Measurements from ENCODE around the gene UNK.

UNK gene

DNA sequence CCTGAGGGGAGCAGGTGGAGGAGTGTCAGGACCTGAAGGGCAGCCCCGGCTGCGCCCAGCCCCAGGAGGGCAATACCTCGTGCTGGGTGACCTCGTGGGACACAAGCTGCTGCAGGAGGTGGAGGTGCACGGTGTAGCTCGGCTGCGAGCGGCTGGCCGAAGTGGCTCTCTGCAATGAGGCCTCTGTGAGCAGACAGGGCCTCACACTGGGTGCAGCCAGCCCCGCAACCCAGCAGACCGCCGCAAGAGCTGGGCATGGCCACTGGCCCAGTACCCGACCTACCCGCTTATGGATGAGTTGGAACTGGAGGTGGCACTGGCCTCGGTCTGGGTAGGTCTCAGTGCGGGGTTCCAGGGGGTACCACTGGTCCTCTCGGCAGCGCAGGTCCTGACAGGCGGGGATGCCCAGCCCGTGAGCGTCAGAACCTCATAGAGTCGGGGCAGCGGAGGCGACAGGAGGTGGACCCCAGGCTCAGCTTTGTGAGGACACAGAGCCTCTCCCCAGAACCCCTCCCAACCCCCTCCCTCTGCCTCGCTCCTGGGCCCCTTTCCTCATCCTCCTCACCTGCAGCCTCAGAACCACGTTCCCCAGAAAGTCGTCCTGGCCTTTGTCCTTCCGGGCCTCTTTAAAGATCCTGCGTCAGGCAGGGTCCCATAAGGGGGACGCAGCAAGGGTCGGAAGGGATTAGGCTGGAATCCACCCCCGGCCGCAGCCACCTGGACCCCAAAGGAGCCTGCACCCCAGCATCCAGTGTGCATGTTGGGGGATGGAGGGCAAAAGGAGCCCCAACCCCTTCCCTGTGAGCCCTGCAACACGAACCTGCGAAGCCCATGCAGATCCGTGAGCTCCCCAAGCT is 55.6 kb downstream of the UNK start:
- H3K27ac ChIP-seq, result no peak overlapping the region
- no peak for TF ChIP-seq CTCF (conservative IDR thresholded peaks at IDR 0.05)

- H3K27ac ChIP-seq, result no peak overlapping the region
- TF ChIP-seq CTCF (conservative IDR thresholded peaks at IDR 0.05), result no peak
These were observed 56.2 kb downstream of the UNK start for GRCh38 chr17:75840799-75841164.

DNA sequence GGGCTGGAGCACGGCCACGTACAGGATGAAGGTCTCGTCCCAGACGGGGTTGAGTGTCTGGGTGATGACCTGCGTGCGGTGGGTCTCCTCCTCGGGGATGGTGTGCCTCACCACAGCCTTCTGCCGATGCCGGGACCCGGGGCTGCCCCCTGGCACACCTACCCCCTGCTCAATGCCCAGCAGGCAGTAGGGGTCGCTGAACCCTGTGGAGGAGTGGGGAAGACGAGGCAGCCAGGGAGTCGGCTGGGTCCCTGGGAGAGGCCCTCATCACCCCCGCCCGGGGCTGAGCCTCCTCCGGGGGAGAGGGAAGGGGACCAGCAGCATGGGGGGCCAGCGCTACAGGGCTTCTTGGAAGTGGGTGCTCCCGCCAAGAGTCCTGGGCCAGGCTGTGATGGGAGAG is 57.8 kb downstream of the UNK start:
- H3K27ac ChIP-seq, result no peak overlapping the region
- no peak for TF ChIP-seq CTCF (conservative IDR thresholded peaks at IDR 0.05)

DNA sequence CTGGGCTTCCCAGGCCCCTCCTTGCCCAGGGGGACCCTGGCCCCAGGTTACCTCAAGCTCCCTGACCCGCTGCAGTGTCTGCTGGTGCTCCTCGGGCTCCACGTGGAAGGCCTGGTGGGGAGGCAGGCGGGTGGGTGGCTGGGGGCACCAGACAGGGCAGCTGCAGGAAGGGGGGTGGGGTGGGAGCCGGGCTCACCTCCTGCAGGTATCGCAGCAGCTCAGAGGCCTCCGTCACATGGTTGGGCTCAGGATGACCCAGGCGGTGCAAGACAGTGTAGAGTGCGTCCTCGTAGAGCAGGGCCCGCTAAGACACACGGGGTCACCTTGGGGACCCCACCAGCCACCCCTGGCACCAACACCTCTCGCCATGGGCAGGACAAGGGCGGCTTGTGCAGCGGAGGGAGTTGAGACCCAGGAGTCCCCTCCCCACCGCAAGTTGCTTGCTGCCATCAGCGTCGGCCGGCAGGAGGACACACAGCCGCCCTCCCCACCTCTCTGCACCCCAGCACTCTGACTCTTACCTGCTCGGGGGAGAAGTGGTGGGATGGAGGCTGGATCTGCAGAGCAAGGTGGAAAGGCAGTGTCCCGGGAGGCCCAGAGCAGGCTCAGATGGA is 58.5 kb downstream of the UNK start:
- no peak overlapping the region for H3K27ac ChIP-seq
- no peak for TF ChIP-seq CTCF (conservative IDR thresholded peaks at IDR 0.05)

DNA sequence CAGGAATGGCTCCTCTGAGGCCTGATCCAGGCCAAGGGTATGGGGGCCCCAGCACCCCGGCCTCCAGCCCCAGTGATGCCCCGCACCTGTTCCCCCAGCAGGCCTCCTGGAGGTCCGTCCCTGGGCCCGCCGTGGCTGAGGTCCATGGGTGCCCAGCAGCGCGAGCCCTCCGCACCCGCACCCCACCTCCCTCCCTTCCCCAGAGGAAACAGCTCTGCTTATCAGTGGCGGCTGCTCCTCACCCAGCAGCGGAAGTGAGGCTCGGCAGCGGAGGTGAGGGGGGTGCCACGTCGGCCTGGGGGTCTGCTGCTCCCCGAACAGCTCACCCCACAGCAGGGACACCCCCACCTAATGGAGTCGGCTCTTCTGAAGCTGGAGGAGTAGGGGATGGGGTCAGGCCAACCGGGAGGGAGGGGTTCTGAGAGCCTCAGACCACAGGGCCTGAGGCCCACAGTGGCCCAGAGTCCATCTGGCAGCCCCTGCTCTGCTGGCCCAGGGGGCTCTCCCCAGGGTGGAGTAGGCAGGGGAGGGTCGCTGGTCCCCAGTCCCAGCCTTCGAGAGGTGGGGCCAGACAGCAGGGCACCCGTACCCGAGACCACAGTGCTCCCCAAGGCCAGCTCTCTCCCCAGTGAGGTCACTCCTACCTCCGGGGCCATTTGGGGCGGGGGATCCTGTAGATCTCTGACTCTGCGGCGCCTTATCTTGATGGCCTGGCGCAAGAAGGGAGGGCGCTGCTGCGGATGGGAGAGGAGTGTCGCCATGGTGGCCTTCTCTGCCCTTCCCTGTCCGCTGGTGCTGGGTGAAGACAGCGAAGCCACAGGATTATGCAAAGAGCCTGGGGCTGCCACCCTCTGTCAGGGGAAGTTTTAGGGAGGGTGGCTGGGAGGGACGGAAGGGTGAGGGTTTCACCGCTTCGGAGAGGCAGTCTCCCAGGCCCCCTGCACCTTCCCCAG is 59.2 kb downstream of the UNK start, which contains the start of gene UNC13D:
TSS of gene UNC13D (minus strand) at position 828 of the 953 bp plus-strand sequence. CDS start at position 761, 67 bp downstream.
- H3K27ac ChIP-seq, result no peak within 1 kb of the TSS
- TF ChIP-seq CTCF (conservative IDR thresholded peaks at IDR 0.05), result no peak

DNA sequence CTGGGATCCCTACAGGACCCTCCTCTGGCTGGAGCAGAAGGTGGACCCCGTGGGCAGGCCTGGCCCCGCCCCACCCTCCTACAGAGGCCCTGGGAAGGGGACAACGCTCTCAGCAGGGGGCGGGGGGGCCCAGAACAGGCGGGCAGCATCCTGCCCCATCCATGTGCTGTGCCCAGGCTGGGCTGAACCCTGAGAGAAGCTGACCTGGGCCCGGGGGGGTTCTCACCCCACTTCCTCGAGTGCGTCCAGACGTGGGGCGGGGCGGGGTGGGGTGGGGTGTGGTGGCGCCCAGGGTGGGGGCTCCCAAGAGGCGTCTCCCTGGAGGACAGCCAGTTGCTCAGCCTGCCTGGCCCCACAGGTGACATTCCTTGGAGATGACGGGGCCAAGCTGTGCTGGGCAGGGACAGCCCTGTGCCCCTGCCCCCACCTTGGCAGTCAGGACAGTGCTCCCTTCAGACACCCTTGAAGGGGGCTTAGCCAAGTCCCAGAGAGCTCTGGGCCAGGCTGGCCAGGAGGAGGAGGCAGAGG is 60.0 kb downstream of the UNK start:
- TF ChIP-seq CTCF (conservative IDR thresholded peaks at IDR 0.05), result no peak
- no peak overlapping the region for H3K27ac ChIP-seq
